ENCODE measurements around the gene GALNTL6.

- TF ChIP-seq CTCF (IDR thresholded peaks at IDR 0.05 in 2 of 3, conservative IDR thresholded peaks at IDR 0.05 in 1 of 3; ENCODE audit: borderline replicate concordance in 1 of 3, insufficient read depth in 1 of 3, low read depth in 2 of 3, low read length in 2 of 3) (no peak), POLR2AphosphoS5 (IDR thresholded peaks at IDR 0.05; ENCODE audit: low read depth, low read length) (no peak)
Measured at GRCh38 chr4:172802032-172802431, 988.8 kb downstream of the GALNTL6 start.
